Adrenal gland (tissue), 5 donors: ENCODE measurements around the gene FAAP24.

Source experiments
- POLR2A ChIP-seq, 2 donors: fragments of 450-650 bp; IDR thresholded peaks; one replicate each; pipeline ENCODE4 v1.6.1; 2017; ENCODE audit warnings: antibody characterized with exemption in 2 of 2, mild to moderate bottlenecking in 2 of 2, moderate library complexity in 1 of 2
- TF ChIP-seq, protein P1 (sequence below), 6 experiments: fragments of 450-650 bp in 4 of 6; fragments of 200-600 bp in 2 of 6; sonication (generic) in 1 of 6; IDR thresholded peaks; 1 replicate in 5 of 6; 2 replicates in 1 of 6; pipeline versions ENCODE4 v1.5.1 to v1.8.0; 2016 to 2021; ENCODE audit warnings: antibody characterized with exemption in 6 of 6, mild to moderate bottlenecking in 2 of 6, moderate library complexity in 1 of 6
- donor health status: DM: no; HTN: no; CAD: no.

DNA sequence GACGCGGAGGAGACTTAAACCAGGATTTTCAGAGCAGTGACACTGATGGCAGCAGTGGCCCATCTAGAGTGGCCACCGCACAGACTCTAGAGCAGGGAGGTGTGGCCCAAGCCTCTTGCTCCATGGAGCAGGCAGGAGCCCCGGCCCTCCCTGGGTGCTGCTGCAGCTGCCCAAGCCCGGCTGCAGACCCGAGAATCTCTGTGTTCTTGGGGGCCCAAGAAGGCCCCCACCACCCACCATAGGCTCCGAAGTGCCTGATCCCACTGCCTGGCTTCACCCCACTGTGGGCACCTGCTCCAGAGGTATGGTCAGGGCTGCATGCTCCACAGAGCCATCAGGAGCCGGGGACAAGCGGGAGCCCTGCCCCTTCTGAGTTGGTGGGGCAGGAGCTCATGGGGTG is 36.4 kb upstream of the FAAP24 start:
- TF ChIP-seq, protein P1, sequence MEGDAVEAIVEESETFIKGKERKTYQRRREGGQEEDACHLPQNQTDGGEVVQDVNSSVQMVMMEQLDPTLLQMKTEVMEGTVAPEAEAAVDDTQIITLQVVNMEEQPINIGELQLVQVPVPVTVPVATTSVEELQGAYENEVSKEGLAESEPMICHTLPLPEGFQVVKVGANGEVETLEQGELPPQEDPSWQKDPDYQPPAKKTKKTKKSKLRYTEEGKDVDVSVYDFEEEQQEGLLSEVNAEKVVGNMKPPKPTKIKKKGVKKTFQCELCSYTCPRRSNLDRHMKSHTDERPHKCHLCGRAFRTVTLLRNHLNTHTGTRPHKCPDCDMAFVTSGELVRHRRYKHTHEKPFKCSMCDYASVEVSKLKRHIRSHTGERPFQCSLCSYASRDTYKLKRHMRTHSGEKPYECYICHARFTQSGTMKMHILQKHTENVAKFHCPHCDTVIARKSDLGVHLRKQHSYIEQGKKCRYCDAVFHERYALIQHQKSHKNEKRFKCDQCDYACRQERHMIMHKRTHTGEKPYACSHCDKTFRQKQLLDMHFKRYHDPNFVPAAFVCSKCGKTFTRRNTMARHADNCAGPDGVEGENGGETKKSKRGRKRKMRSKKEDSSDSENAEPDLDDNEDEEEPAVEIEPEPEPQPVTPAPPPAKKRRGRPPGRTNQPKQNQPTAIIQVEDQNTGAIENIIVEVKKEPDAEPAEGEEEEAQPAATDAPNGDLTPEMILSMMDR (IDR thresholded peaks at IDR 0.05): no peak
- no peak for TF ChIP-seq POLR2A (IDR thresholded peaks at IDR 0.05)
